ENCODE results near the gene CDCP2. TPM values are rescaled to one million over a fixed set of nuclear protein-coding genes. Genes with fewer than 3 reads are reported as not detected.

The CDCP2 gene
- total and polyA plus RNA-seq, 2 donors (not counting 1 experiment from before 2014, with no cell fraction given): 0.25 TPM; not detected in 1

DNA sequence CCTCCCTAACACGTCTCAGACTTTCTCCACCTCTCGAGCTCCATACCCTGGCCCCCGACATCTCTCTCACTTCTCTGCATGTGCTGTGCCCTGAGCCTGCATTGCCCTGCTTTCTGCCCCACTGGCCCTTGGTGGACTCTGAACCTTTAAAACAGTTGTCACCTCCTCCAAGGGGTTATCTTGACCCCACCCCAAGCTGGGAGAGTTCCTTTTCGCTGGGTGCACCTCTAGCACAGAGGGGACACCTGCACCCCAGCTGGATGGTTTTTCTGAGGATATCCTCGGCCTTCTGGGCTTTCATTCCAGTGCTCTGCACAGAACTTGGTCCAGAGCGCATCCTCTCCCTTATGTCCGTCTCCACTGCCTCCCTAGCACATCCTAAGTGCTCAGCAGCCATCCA lies 4.2 kb upstream of the CDCP2 start:
- Mint-ChIP-seq H3K4me1 (no peaks in the 10 kb centered on the region), H3K9me3 (ENCODE audit: insufficient read depth) (no peaks in the 10 kb centered on the region), H3K27ac (no peak overlapping the region), H3K4me3 (no peak overlapping the region), H3K27me3 (no peaks in the 10 kb centered on the region)
- H3K27me3 ChIP-seq (replicated peaks in 1 of 4; ENCODE audit: control extremely low read depth in 1 of 4, control insufficient read depth in 3 of 4, insufficient read depth in 4 of 4, low read length in 3 of 4): no peaks in the 10 kb centered on the region
- H3K79me2 ChIP-seq (ENCODE audit: control insufficient read depth, insufficient read depth, low read length): no peaks in the 10 kb centered on the region
- no peak overlapping the region for H3K9ac ChIP-seq (ENCODE audit: low read length)
- no peak for TF ChIP-seq CTCF (IDR thresholded peaks at IDR 0.05)
- TF ChIP-seq EZH2 (IDR thresholded peaks at IDR 0.05; ENCODE audit: borderline replicate concordance, insufficient read depth, low read depth, low read length, poor library complexity, severe bottlenecking): no peak
- no peaks in the 10 kb centered on the region for H4K20me1 ChIP-seq (ENCODE audit: control insufficient read depth, insufficient read depth, low read length, poor library complexity, severe bottlenecking)
- no peaks in the 10 kb centered on the region for H3K9me3 ChIP-seq (ENCODE audit: control extremely low read depth in 1 of 3, control insufficient read depth in 2 of 3, insufficient read depth in 1 of 3, low read length in 2 of 3)
- POLR2A ChIA-PET: no interaction called here
- no peak overlapping the region for H3K4me3 ChIP-seq (ENCODE audit: control extremely low read depth in 1 of 5, extremely low read depth in 1 of 5, insufficient read depth in 1 of 5, low read depth in 2 of 5, low read length in 4 of 5)
- no peak overlapping the region for H3K27ac ChIP-seq (ENCODE audit: low read length in 2 of 2)
- WGBS (ENCODE audit: insufficient coverage): 84% methylated on average over 7 of the region's 7 CpGs
- ATAC-seq (ENCODE audit: low read depth) (no peak), DNase-seq (no peak)
- intact Hi-C loops (cut with micrococcal nuclease): no loop called here
- H2AFZ ChIP-seq (ENCODE audit: insufficient read depth, low read depth, low read length, poor library complexity, severe bottlenecking): no peak overlapping the region
- no peaks in the 10 kb centered on the region for H3K4me1 ChIP-seq (ENCODE audit: control insufficient read depth in 2 of 2, insufficient read depth in 2 of 2, low read length in 2 of 2)
- H3K4me2 ChIP-seq (replicated peaks; ENCODE audit: low read depth, low read length, poor library complexity, severe bottlenecking): no peak overlapping the region
- CTCF ChIA-PET: no interaction called here
- no peaks in the 10 kb centered on the region for H3K36me3 ChIP-seq (replicated peaks in 1 of 2; ENCODE audit: control extremely low read depth in 1 of 2, control insufficient read depth in 1 of 2, extremely low read depth in 1 of 2, insufficient read depth in 2 of 2, low read length in 1 of 2)

- Mint-ChIP-seq H3K4me3 (no peak overlapping the region), H3K27ac (no peak overlapping the region), H3K27me3 (no peaks in the 10 kb centered on the region), H3K4me1 (no peaks in the 10 kb centered on the region), H3K9me3 (ENCODE audit: insufficient read depth) (no peaks in the 10 kb centered on the region)
- Histone ChIP-seq H3K9me3 (ENCODE audit: control extremely low read depth in 1 of 3, control insufficient read depth in 2 of 3, insufficient read depth in 1 of 3, low read length in 2 of 3) (no peaks in the 10 kb centered on the region), H3K27ac (ENCODE audit: low read length in 2 of 2) (no peak overlapping the region), H2AFZ (ENCODE audit: insufficient read depth, low read depth, low read length, poor library complexity, severe bottlenecking) (no peak overlapping the region), H3K4me1 (ENCODE audit: control insufficient read depth in 2 of 2, insufficient read depth in 2 of 2, low read length in 2 of 2) (no peaks in the 10 kb centered on the region), H3K9ac (ENCODE audit: low read length) (no peak overlapping the region), H3K36me3 (replicated peaks in 1 of 2; ENCODE audit: control extremely low read depth in 1 of 2, control insufficient read depth in 1 of 2, extremely low read depth in 1 of 2, insufficient read depth in 2 of 2, low read length in 1 of 2) (no peaks in the 10 kb centered on the region), H3K79me2 (ENCODE audit: control insufficient read depth, insufficient read depth, low read length) (no peaks in the 10 kb centered on the region), H3K4me3 (ENCODE audit: control extremely low read depth in 1 of 5, extremely low read depth in 1 of 5, insufficient read depth in 1 of 5, low read depth in 2 of 5, low read length in 4 of 5) (no peak overlapping the region), H4K20me1 (ENCODE audit: control insufficient read depth, insufficient read depth, low read length, poor library complexity, severe bottlenecking) (no peaks in the 10 kb centered on the region), H3K4me2 (replicated peaks; ENCODE audit: low read depth, low read length, poor library complexity, severe bottlenecking) (no peak overlapping the region), H3K27me3 (replicated peaks in 1 of 4; ENCODE audit: control extremely low read depth in 1 of 4, control insufficient read depth in 3 of 4, insufficient read depth in 4 of 4, low read length in 3 of 4) (no peaks in the 10 kb centered on the region)
- 70% methylated on average over 1 of the region's 3 CpGs for WGBS (ENCODE audit: insufficient coverage)
- ChIA-PET CTCF (no interaction called here), POLR2A (no interaction called here)
- no peak for ATAC-seq (ENCODE audit: low read depth)
- TF ChIP-seq CTCF (IDR thresholded peaks at IDR 0.05): no peak
- TF ChIP-seq EZH2 (IDR thresholded peaks at IDR 0.05; ENCODE audit: borderline replicate concordance, insufficient read depth, low read depth, low read length, poor library complexity, severe bottlenecking): no peak
- no peak for DNase-seq
- intact Hi-C loops (cut with micrococcal nuclease): no loop called here
These were observed 3.4 kb upstream of the CDCP2 start for GRCh38 chr1:54156201-54156600.
